A549 (cell line): ENCODE results near the gene PLD6. TPM values are rescaled to one million over a fixed set of nuclear protein-coding genes. Genes with fewer than 3 reads are reported as not detected.
A peak's percentile ranks its signal among the peaks of the same experiment; 100 is the strongest.

Experiments
- ATAC-seq, 2 experiments: fragments of 200-7000 bp in 1 of 2; fragments of >200 bp in 1 of 2; cut with Nextera tagmentation in 1 of 2; cut with Tn5 transposase in 1 of 2; 3 replicates each; pipeline versions ENCODE4 v1.8.0 to v1.9.1; 2018 to 2020; ENCODE audit warnings: mild to moderate bottlenecking in 1 of 2, moderate library complexity in 1 of 2
- CTCF ChIA-PET: fragments of 300-600 bp; sonication (Branson Sonifier 250); formaldehyde crosslinking; extraction: SDS; loops from one replicate; lab custom pipeline; 2021; ENCODE audit warnings: antibody characterized with exemption, inconsistent platforms; lab: Yijun Ruan, JAX
- POLR2A ChIA-PET: fragments of 350-600 bp; formaldehyde crosslinking; extraction: SDS; loops from one replicate; lab custom pipeline; 2021; ENCODE audit warnings: antibody characterized with exemption, inconsistent platforms; lab: Yijun Ruan, JAX
- DNase-seq, 2 experiments: peaks; one replicate each; pipeline versions ENCODE4 v3.0.0 to v3.0.0-alpha.2; 2011 to 2016; ENCODE audit warnings: low read depth in 1 of 2, low spot score in 1 of 2
- FAIRE-seq: peaks from 2 replicates; lab custom pipeline; 2011; peaks lifted over from hg19 to GRCh38; lab: Jason Lieb, UNC
- H3K27ac ChIP-seq, 2 experiments: fragments of >200 bp; sonication (Bioruptor Twin); formaldehyde crosslinking; 3 replicates each; pipeline ENCODE4 v1.5.1; 2016 to 2017
- H3K4me1 ChIP-seq: fragments of >200 bp; sonication (Bioruptor Twin); formaldehyde crosslinking; 3 replicates; pipeline ENCODE4 v1.6.1; 2016
- H3K4me2 ChIP-seq: fragments of >200 bp; sonication (Bioruptor Twin); formaldehyde crosslinking; 3 replicates; pipeline ENCODE4 v1.6.1; 2016
- H3K4me3 ChIP-seq: fragments of >200 bp; sonication (Bioruptor Twin); formaldehyde crosslinking; 3 replicates; pipeline ENCODE4 v1.5.1; 2016
- H3K9me3 ChIP-seq: fragments of >200 bp; sonication (Bioruptor Twin); formaldehyde crosslinking; 3 replicates; pipeline ENCODE4 v1.6.1; 2016
- CBX2 ChIP-seq: fragments of 200-600 bp; sonication (generic); IDR thresholded peaks from 2 replicates; pipeline ENCODE4 v1.6.1; 2016; ENCODE audit warnings: low read depth, mild to moderate bottlenecking, borderline replicate concordance
- CHD4 ChIP-seq: fragments of 200-600 bp; sonication (generic); IDR thresholded peaks from 2 replicates; pipeline ENCODE4 v1.6.1; 2016; ENCODE audit warnings: antibody characterized with exemption, mild to moderate bottlenecking, borderline replicate concordance
- EP300 ChIP-seq, 2 experiments: fragments of >200 bp; sonication (Bioruptor Twin); formaldehyde crosslinking; IDR thresholded peaks; 2 replicates in 1 of 2; 3 replicates in 1 of 2; pipeline ENCODE4 v1.6.1; 2016 to 2017
- FOSL2 ChIP-seq, 2 experiments: fragments of 450-650 bp in 1 of 2; fragments of >200 bp in 1 of 2; sonication (Bioruptor Twin) in 1 of 2; formaldehyde crosslinking; IDR thresholded peaks; 2 replicates each; pipeline versions ENCODE4 v1.5.0 to v1.6.1; 2016 to 2020; ENCODE audit warnings: mild to moderate bottlenecking in 1 of 2, moderate library complexity in 1 of 2
- FOXS1 ChIP-seq: fragments of 250-450 bp; sonication (Bioruptor Pico); IDR thresholded peaks from 2 replicates; pipeline ENCODE4 v1.5.0; 2020; ENCODE audit warnings: mild to moderate bottlenecking, moderate library complexity
- HDAC2 ChIP-seq: fragments of 200-600 bp; sonication (generic); IDR thresholded peaks from 2 replicates; pipeline ENCODE4 v1.6.1; 2016
- HEYL ChIP-seq: fragments of 250-450 bp; sonication (Bioruptor Pico); IDR thresholded peaks from 2 replicates; pipeline ENCODE4 v1.8.0; 2021; ENCODE audit warnings: mild to moderate bottlenecking, moderate library complexity
- HOXB13 ChIP-seq: fragments of 250-450 bp; sonication (Bioruptor Pico); IDR thresholded peaks from 2 replicates; pipeline ENCODE4 v1.5.0; 2020; ENCODE audit warnings: low read depth, mild to moderate bottlenecking, moderate library complexity
- HOXB5 ChIP-seq: fragments of 250-450 bp; sonication (Bioruptor Pico); IDR thresholded peaks from 2 replicates; pipeline ENCODE4 v1.5.0; 2020; ENCODE audit warnings: mild to moderate bottlenecking, moderate library complexity
- JUNB ChIP-seq: fragments of >200 bp; sonication (Bioruptor Twin); formaldehyde crosslinking; IDR thresholded peaks from 2 replicates; pipeline ENCODE4 v1.6.1; 2016
- KDM1A ChIP-seq: fragments of 200-600 bp; sonication (generic); IDR thresholded peaks from 2 replicates; pipeline ENCODE4 v1.6.1; 2016; ENCODE audit warnings: low read depth, mild to moderate bottlenecking
- NFE2L2 ChIP-seq: fragments of 150-350 bp; conservative IDR thresholded peaks from 2 replicates; pipeline ENCODE4 v1.6.1; 2014; ENCODE audit warnings: low read length
- NPAS2 ChIP-seq: fragments of 250-450 bp; sonication (Bioruptor Pico); IDR thresholded peaks from 2 replicates; pipeline ENCODE4 v1.8.0; 2022; ENCODE audit warnings: mild to moderate bottlenecking, moderate library complexity, borderline replicate concordance
- RFX5 ChIP-seq: fragments of 450-650 bp; IDR thresholded peaks from 2 replicates; pipeline ENCODE4 v1.7.1; 2014; ENCODE audit warnings: antibody characterized with exemption, mild to moderate bottlenecking, moderate library complexity
- RNF2 ChIP-seq: fragments of 200-600 bp; sonication (generic); IDR thresholded peaks from 2 replicates; pipeline ENCODE4 v1.6.1; 2016; ENCODE audit warnings: low read depth, mild to moderate bottlenecking, antibody characterized with exemption, moderate library complexity, borderline replicate concordance
- TFCP2L1 ChIP-seq: fragments of 250-450 bp; sonication (Bioruptor Pico); IDR thresholded peaks from 2 replicates; pipeline ENCODE4 v1.5.0; 2021; ENCODE audit warnings: mild to moderate bottlenecking
- TP53 ChIP-seq: fragments of 250-450 bp; sonication (Bioruptor Pico); IDR thresholded peaks from 2 replicates; pipeline ENCODE4 v1.5.0; 2021; ENCODE audit warnings: mild to moderate bottlenecking, moderate library complexity
- ZNF302 ChIP-seq: fragments of 250-450 bp; sonication (Bioruptor Pico); IDR thresholded peaks from 2 replicates; pipeline ENCODE4 v1.9.0; 2021; ENCODE audit warnings: inconsistent platforms, mild to moderate bottlenecking, moderate library complexity
- WGBS: methylation state at CpG from one replicate; pipeline ENCODE4 v1.1.6; 2017; ENCODE audit errors: missing lambda C conversion rate; 5-methylcytosine and 5-hydroxymethylcytosine counted together
- polyA plus RNA-seq, 4 experiments: library from polyadenylated mRNA; depleted of rRNA in 3 of 4; stranded (reverse); fragments of >200 nt; fragmentation: RNase III in 1 of 4; extraction: RNeasy Plus Mini Kit Qiagen cat#74134 plus additional on column Dnase treatment in 1 of 4; gene quantifications; 2 replicates in 3 of 4; 3 replicates in 1 of 4; pipeline ENCODE4 v1.2.3, GENCODE V29; 2011 to 2017
- TF ChIP-seq, protein P1 (sequence below): fragments of 450-650 bp; IDR thresholded peaks from 2 replicates; pipeline ENCODE4 v1.6.1; 2014; ENCODE audit warnings: antibody characterized with exemption
- TF ChIP-seq, protein P2 (sequence below): fragments of 250-450 bp; sonication (Bioruptor Pico); IDR thresholded peaks from 2 replicates; pipeline ENCODE4 v1.5.0; 2021; ENCODE audit warnings: mild to moderate bottlenecking, moderate library complexity, borderline replicate concordance
- TF ChIP-seq, protein P3 (sequence below): fragments of >200 bp; sonication (Bioruptor Twin); formaldehyde crosslinking; IDR thresholded peaks from 3 replicates; pipeline ENCODE4 v1.5.1; 2016
- TF ChIP-seq, protein P4 (sequence below): IDR thresholded peaks from 2 replicates; pipeline ENCODE4 v1.6.1; 2012
- TF ChIP-seq, protein P5 (sequence below): fragments of >200 bp; sonication (Bioruptor Twin); formaldehyde crosslinking; IDR thresholded peaks from 3 replicates; pipeline ENCODE4 v1.6.1; 2016

Gene PLD6
- polyA plus RNA-seq, 2 of the 4 experiments (the other 2 are of a cell fraction) = 5.6 to 5.7 TPM

DNA sequence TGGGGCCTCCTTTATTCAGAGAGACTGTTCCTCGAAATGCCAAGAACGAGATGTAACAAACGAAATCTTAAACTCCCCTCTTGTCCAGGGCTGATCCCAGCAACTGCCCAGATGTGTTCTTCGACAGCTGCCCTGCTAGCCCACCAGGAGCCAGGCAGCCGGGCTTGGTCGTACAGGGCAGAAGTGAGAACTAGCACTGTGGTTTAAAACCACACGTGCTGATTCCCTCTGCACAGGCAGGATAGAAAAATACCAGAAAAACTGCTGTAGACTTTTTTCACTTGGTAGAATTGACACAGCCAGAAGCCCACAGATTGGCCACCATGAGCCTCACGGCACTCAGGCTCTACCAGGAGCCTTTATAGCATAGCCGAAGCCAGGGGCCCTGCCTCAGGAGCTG, 33.1 kb downstream of the PLD6 start:
- H3K27ac ChIP-seq = no peak overlapping the region
- TF ChIP-seq CBX2 (no peak), JUNB (no peak), NFE2L2 (no peak), FOXS1 (CRISPR knock-in tag) (no peak), FOSL2 (IDR thresholded peaks at IDR 0.05) (no peak), FOSL2 (CRISPR knock-in tag; IDR thresholded peaks at IDR 0.05) (no peak), RFX5 (no peak), KDM1A (no peak)
- TF ChIP-seq, protein P1, sequence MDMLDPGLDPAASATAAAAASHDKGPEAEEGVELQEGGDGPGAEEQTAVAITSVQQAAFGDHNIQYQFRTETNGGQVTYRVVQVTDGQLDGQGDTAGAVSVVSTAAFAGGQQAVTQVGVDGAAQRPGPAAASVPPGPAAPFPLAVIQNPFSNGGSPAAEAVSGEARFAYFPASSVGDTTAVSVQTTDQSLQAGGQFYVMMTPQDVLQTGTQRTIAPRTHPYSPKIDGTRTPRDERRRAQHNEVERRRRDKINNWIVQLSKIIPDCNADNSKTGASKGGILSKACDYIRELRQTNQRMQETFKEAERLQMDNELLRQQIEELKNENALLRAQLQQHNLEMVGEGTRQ = no peak
- TF ChIP-seq, protein P2, sequence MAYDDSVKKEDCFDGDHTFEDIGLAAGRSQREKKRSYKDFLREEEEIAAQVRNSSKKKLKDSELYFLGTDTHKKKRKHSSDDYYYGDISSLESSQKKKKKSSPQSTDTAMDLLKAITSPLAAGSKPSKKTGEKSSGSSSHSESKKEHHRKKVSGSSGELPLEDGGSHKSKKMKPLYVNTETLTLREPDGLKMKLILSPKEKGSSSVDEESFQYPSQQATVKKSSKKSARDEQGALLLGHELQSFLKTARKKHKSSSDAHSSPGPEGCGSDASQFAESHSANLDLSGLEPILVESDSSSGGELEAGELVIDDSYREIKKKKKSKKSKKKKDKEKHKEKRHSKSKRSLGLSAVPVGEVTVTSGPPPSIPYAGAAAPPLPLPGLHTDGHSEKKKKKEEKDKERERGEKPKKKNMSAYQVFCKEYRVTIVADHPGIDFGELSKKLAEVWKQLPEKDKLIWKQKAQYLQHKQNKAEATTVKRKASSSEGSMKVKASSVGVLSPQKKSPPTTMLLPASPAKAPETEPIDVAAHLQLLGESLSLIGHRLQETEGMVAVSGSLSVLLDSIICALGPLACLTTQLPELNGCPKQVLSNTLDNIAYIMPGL = no peak
- ChIA-PET CTCF (interaction anchor here (0.9 to 1.5 kb wide), 4 partner anchors 10 to 31 kb away, joined by 3 to 5 read pairs (median 4); no protein-coding TSS in a partner anchor), POLR2A (no interaction called here)
- ATAC-seq (no peak), DNase-seq (no peak), FAIRE-seq (no peak)
- H3K4me1 ChIP-seq = no peaks in the 10 kb centered on the region
- no peak overlapping the region for H3K4me3 ChIP-seq
- no peak overlapping the region for H3K4me2 ChIP-seq
- no peaks in the 10 kb centered on the region for H3K9me3 ChIP-seq
- 95% methylated on average over 9 of the region's 9 CpGs for WGBS

DNA sequence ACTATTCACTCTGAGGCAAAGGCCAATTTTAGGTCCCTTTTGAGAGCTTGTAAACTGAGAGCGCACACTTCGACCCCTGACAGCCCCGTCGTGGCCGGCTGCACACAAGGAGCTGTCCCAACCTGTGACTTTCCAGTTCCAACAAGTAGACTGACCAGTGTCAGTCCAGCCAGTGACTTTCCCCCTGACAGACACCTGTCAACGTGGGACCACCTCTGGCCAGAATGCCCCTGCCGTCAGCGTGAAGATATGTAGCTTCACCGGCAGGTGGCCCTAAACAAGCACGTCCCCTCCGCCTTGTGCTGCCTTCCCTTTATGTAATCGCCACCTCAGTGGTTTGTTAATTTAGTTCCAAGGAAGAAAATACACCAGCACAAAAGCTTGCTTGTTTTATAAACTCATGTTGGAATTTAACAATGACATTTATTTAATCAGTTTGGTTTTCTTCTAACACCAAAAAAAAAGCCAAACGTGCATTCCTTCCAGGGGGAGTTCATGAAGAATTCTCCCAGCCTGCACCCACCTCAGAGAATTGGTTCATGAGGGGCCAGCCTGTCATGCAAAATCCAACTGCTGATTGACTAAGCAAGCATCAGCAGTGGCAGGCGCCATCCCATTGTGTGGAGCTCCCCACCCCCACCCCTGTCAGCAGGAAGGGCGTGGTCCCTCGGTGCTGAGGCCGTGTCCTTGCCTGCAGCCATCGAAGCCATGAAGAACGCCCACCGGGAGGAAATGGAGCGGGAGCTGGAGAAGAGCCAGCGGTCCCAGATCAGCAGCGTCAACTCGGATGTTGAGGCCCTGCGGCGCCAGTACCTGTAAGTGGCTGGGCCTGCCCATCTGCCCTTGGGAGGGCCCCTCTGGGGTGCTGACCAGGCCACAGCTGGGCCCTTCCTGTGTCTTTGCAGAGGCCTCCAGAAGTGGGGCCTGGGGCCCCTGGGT, 33.9 kb downstream of the PLD6 start:
- H3K4me1 ChIP-seq = no peaks in the 10 kb centered on the region
- no peaks in the 10 kb centered on the region for H3K9me3 ChIP-seq
- H3K4me3 ChIP-seq = no peak overlapping the region
- no peak overlapping the region for H3K27ac ChIP-seq
- 82% methylated on average over 26 of the region's 26 CpGs for WGBS
- ATAC-seq = no peak
- H3K4me2 ChIP-seq = no peak overlapping the region
- ChIA-PET POLR2A (no interaction called here), CTCF (interaction anchor here (0.9 to 2.3 kb wide), 7 partner anchors 11 to 35 kb away, joined by 3 to 7 read pairs (median 4); no protein-coding TSS in a partner anchor)
- no peak for FAIRE-seq
- TF ChIP-seq TFCP2L1 (no peak), TP53 (CRISPR knock-in tag) (no peak)
- DNase-seq = no peak

DNA sequence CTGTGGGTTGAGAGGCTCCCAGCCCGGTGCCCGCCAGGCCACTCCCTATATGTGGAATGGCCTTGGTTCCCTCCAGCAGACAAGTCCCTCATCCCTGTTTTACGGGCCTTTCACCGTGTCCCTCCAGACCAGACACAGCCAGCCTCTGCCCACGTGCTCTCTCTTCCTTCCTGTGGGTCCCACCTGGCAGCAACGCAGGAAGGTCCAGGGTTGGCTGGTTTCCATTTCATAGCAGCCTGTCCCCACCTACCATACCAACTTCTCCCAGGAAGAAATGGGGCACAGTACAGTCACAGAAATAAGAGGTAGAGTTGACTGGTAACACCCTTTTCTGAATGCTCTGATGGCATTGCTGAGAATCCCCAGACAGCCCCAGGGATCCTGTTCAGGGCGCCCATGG, 34.9 kb downstream of the PLD6 start:
- DNase-seq = no peak
- whole genome bisulfite sequencing = 92% methylated on average over 7 of the region's 7 CpGs
- no peak overlapping the region for H3K4me3 ChIP-seq
- POLR2A ChIA-PET = no interaction called here
- no peaks in the 10 kb centered on the region for H3K4me1 ChIP-seq
- TF ChIP-seq, protein P1 = no peak
- no peak for TF ChIP-seq CHD4
- no peak for TF ChIP-seq ZNF302 (CRISPR knock-in tag)
- no peak for TF ChIP-seq HOXB13 (CRISPR knock-in tag)
- TF ChIP-seq HDAC2 = no peak
- no peak for TF ChIP-seq HEYL (CRISPR knock-in tag)
- TF ChIP-seq NPAS2 (CRISPR knock-in tag) = no peak
- TF ChIP-seq RNF2 = no peak
- TF ChIP-seq EP300 (IDR thresholded peaks at IDR 0.05) = no peak
- TF ChIP-seq, protein P3, sequence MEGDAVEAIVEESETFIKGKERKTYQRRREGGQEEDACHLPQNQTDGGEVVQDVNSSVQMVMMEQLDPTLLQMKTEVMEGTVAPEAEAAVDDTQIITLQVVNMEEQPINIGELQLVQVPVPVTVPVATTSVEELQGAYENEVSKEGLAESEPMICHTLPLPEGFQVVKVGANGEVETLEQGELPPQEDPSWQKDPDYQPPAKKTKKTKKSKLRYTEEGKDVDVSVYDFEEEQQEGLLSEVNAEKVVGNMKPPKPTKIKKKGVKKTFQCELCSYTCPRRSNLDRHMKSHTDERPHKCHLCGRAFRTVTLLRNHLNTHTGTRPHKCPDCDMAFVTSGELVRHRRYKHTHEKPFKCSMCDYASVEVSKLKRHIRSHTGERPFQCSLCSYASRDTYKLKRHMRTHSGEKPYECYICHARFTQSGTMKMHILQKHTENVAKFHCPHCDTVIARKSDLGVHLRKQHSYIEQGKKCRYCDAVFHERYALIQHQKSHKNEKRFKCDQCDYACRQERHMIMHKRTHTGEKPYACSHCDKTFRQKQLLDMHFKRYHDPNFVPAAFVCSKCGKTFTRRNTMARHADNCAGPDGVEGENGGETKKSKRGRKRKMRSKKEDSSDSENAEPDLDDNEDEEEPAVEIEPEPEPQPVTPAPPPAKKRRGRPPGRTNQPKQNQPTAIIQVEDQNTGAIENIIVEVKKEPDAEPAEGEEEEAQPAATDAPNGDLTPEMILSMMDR = no peak
- TF ChIP-seq, protein P4, sequence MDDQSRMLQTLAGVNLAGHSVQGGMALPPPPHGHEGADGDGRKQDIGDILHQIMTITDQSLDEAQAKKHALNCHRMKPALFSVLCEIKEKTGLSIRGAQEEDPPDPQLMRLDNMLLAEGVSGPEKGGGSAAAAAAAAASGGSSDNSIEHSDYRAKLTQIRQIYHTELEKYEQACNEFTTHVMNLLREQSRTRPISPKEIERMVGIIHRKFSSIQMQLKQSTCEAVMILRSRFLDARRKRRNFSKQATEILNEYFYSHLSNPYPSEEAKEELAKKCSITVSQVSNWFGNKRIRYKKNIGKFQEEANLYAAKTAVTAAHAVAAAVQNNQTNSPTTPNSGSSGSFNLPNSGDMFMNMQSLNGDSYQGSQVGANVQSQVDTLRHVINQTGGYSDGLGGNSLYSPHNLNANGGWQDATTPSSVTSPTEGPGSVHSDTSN = no peak
- TF ChIP-seq, protein P5, sequence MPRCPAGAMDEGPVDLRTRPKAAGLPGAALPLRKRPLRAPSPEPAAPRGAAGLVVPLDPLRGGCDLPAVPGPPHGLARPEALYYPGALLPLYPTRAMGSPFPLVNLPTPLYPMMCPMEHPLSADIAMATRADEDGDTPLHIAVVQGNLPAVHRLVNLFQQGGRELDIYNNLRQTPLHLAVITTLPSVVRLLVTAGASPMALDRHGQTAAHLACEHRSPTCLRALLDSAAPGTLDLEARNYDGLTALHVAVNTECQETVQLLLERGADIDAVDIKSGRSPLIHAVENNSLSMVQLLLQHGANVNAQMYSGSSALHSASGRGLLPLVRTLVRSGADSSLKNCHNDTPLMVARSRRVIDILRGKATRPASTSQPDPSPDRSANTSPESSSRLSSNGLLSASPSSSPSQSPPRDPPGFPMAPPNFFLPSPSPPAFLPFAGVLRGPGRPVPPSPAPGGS = no peak
- no peak for TF ChIP-seq HOXB5 (CRISPR knock-in tag)
- H3K27ac ChIP-seq = peak overlapping the region in 1 of 2 experiments; percentile 0; a peak in 1 of 6 replicates
- CTCF ChIA-PET = interaction anchor here (1.6 to 2.3 kb wide), 3 partner anchors 21 to 36 kb away, joined by 3 to 7 read pairs (median 4); no protein-coding TSS in a partner anchor
- no peak for FAIRE-seq
- H3K4me2 ChIP-seq = no peak overlapping the region
- ATAC-seq = no peak
- no peaks in the 10 kb centered on the region for H3K9me3 ChIP-seq
